CD4-positive, alpha-beta memory T cell (primary cell): ENCODE results near the gene SLC35F4. TPM values are rescaled to one million over a fixed set of nuclear protein-coding genes. Genes with fewer than 3 reads are reported as not detected.

ENCODE experiments used
- CTCF ChIA-PET: fragments of 350-600 bp; sonication (Branson Sonifier 250); formaldehyde crosslinking; loops from one replicate; lab custom pipeline; 2021; ENCODE audit warnings: inconsistent platforms; ENCODE audit not compliant: partially characterized antibody; lab: Charles Lee
- POLR2A ChIA-PET: fragments of 350-600 bp; sonication (Branson Sonifier 250); formaldehyde crosslinking; loops from one replicate; lab custom pipeline; 2021; ENCODE audit not compliant: partially characterized antibody; lab: Charles Lee
- DNase-seq, 5 donors: peaks; one replicate each; pipeline versions ENCODE4 v3.0.0 to v3.0.0-alpha.2; 2020 to 2022; ENCODE audit warnings: mixed read lengths in 1 of 5
- H3K27ac ChIP-seq: one replicate; pipeline ENCODE4 v1.7.0; 2013; ENCODE audit warnings: low read depth, low read length
- H3K27me3 ChIP-seq: 2 replicates; pipeline ENCODE4 v1.7.0; 2013; ENCODE audit warnings: mild to moderate bottlenecking, low read length, moderate library complexity; ENCODE audit not compliant: insufficient read depth
- H3K36me3 ChIP-seq: 2 replicates; pipeline ENCODE4 v1.7.0; 2013; ENCODE audit warnings: mild to moderate bottlenecking, low read length, moderate library complexity; ENCODE audit not compliant: insufficient read depth
- H3K4me1 ChIP-seq: 2 replicates; pipeline ENCODE4 v1.7.0; 2013; ENCODE audit warnings: mild to moderate bottlenecking, low read length, moderate library complexity; ENCODE audit not compliant: insufficient read depth
- H3K4me3 ChIP-seq, 2 donors: one replicate each; pipeline ENCODE4 v1.7.0; 2013; ENCODE audit warnings: low read length in 2 of 2, mild to moderate bottlenecking in 1 of 2
- H3K9me3 ChIP-seq, 2 donors: one replicate each; pipeline ENCODE4 v1.7.0; 2013; ENCODE audit warnings: low read length in 2 of 2, control low read depth in 1 of 2; ENCODE audit not compliant: control insufficient read depth in 1 of 2
- H3K27ac Mint-ChIP-seq, 7 donors: one replicate each; pipeline ENCODE4 v1.8.0; 2020 to 2021; ENCODE audit warnings: mixed read lengths in 7 of 7, mild to moderate bottlenecking in 6 of 7, inconsistent platforms in 3 of 7, moderate library complexity in 3 of 7
- H3K27me3 Mint-ChIP-seq, 2 donors: one replicate each; pipeline ENCODE4 v1.8.0; 2020 to 2021; ENCODE audit warnings: mixed read lengths in 2 of 2
- H3K36me3 Mint-ChIP-seq, 2 donors: one replicate each; pipeline ENCODE4 v1.8.0; 2020 to 2021; ENCODE audit warnings: mixed read lengths in 2 of 2, inconsistent platforms in 1 of 2, mild to moderate bottlenecking in 1 of 2
- H3K4me1 Mint-ChIP-seq, 4 donors: one replicate each; pipeline ENCODE4 v1.8.0; 2020 to 2021; ENCODE audit warnings: mixed read lengths in 4 of 4, mild to moderate bottlenecking in 1 of 4
- H3K4me3 Mint-ChIP-seq, 8 donors: one replicate each; pipeline ENCODE4 v1.8.0; 2020 to 2021; ENCODE audit warnings: mixed read lengths in 8 of 8, mild to moderate bottlenecking in 7 of 8, moderate library complexity in 6 of 8, inconsistent platforms in 3 of 8
- H3K9me3 Mint-ChIP-seq, 8 donors: one replicate each; pipeline ENCODE4 v1.8.0; 2020 to 2021; ENCODE audit warnings: mixed read lengths in 8 of 8, mild to moderate bottlenecking in 5 of 8, inconsistent platforms in 3 of 8, moderate library complexity in 1 of 8
- intact Hi-C: fragments of 100-400 bp; cut with micrococcal nuclease; formaldehyde crosslinking; loops from one replicate; pipeline ENCODE4 v1.15.1; 2023
- polyA plus RNA-seq, 2 donors: library from polyadenylated mRNA; unstranded; fragments of 300-500 nt; fragmentation: Illumina TruSeq; gene quantifications; one replicate each; pipeline ENCODE4 v1.2.3, GENCODE V29; 2021
- total RNA-seq, 2 experiments: library from RNA; stranded (reverse); gene quantifications; one replicate each; pipeline ENCODE4 v1.2.3, GENCODE V29; 2021

The SLC35F4 gene
- total and polyA plus RNA-seq, 4 experiments from 2014 or later = not detected

GRCh38 chr14:57549016-57549564, 316.8 kb downstream of the SLC35F4 start:
- H3K4me3 Mint-ChIP-seq = no peak overlapping the region
- no peaks in the 10 kb centered on the region for H3K9me3 ChIP-seq
- POLR2A ChIA-PET = no interaction called here
- no peak overlapping the region for H3K4me3 ChIP-seq
- no peak for DNase-seq
- H3K4me1 Mint-ChIP-seq = no peaks in the 10 kb centered on the region
- H3K27me3 Mint-ChIP-seq = no peaks in the 10 kb centered on the region
- intact Hi-C loops = no loop called here
- CTCF ChIA-PET = no interaction called here
- H3K36me3 Mint-ChIP-seq = peaks cover 0 to 12% of the 10 kb centered on the region in 2 donors
- no peak overlapping the region for H3K27ac Mint-ChIP-seq
- H3K27me3 ChIP-seq = no peaks in the 10 kb centered on the region
- H3K9me3 Mint-ChIP-seq = peaks cover 2 to 52% (median 27%) of the 10 kb centered on the region in 8 donors
- H3K36me3 ChIP-seq = no peaks in the 10 kb centered on the region
- no peak overlapping the region for H3K27ac ChIP-seq
- no peaks in the 10 kb centered on the region for H3K4me1 ChIP-seq

DNA sequence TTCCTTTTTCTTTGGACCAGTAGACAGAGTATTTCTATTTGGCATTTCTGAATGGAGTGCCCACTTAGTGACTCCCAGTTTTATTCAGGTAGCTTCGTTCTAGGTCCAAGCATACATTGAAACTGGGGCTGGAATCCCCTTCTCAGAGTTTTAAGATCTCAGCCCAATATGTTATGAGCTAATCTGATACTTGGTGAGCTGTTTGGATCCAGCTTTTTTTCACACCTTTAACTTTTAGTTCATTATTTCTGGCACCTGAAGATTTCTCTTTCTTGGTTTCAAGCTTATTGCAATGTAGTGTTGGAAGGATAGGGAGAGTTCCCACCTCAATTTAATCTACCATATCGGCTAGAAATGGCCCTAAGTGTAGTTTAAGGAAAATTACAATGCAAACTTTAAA, 318.8 kb downstream of the SLC35F4 start:
- H3K27ac Mint-ChIP-seq = no peak overlapping the region
- Histone ChIP-seq H3K4me1 (no peaks in the 10 kb centered on the region), H3K27me3 (no peaks in the 10 kb centered on the region), H3K4me3 (no peak overlapping the region), H3K36me3 (no peaks in the 10 kb centered on the region), H3K9me3 (no peaks in the 10 kb centered on the region), H3K27ac (no peak overlapping the region)
- peaks cover 5 to 60% (median 37%) of the 10 kb centered on the region in 8 donors for H3K9me3 Mint-ChIP-seq
- no peaks in the 10 kb centered on the region for H3K4me1 Mint-ChIP-seq
- no peaks in the 10 kb centered on the region for H3K27me3 Mint-ChIP-seq
- POLR2A ChIA-PET = interaction anchor here (0.6 kb wide), 1 partner anchor 31 kb away, joined by 3 read pairs; no protein-coding TSS in a partner anchor
- peaks cover 0 to 11% of the 10 kb centered on the region in 2 donors for H3K36me3 Mint-ChIP-seq
- CTCF ChIA-PET = no interaction called here
- H3K4me3 Mint-ChIP-seq = no peak overlapping the region
- intact Hi-C loops = no loop called here
- no peak for DNase-seq

DNA sequence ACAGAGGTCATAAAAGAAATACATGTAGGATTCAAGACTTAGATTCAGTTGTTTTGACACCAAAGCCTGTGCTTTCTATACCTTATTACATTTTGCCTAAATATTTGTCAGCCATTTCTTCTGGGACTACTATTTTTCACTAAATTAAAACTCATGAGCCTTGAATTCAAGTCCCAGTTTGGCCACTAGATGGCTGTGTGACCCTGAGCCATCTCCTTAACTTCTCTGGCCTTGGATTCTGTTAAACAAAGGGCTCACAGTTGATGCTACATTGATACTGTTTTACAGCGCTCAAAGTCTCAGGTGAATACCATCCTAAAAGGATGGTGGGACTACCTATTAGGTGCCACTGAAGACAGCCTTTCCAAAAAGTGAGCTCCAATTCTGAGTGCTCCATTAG, 332.7 kb downstream of the SLC35F4 start:
- intact Hi-C loops = no loop called here
- no peak overlapping the region for H3K27ac ChIP-seq
- Mint-ChIP-seq H3K9me3 (peaks cover 0 to 31% (median 11%) of the 10 kb centered on the region in 8 donors), H3K36me3 (peaks cover 0 to 3% of the 10 kb centered on the region in 2 donors), H3K27ac (no peak overlapping the region), H3K4me1 (no peaks in the 10 kb centered on the region), H3K4me3 (no peak overlapping the region), H3K27me3 (peaks cover 3 to 5% of the 10 kb centered on the region in 2 donors)
- DNase-seq = no peak
- H3K4me1 ChIP-seq = no peaks in the 10 kb centered on the region
- no peaks in the 10 kb centered on the region for H3K27me3 ChIP-seq
- no peak overlapping the region for H3K4me3 ChIP-seq
- ChIA-PET POLR2A (no interaction called here), CTCF (no interaction called here)
- H3K36me3 ChIP-seq = no peaks in the 10 kb centered on the region
- no peaks in the 10 kb centered on the region for H3K9me3 ChIP-seq

- H3K9me3 ChIP-seq = no peaks in the 10 kb centered on the region
- Mint-ChIP-seq H3K27me3 (peaks cover 3 to 5% of the 10 kb centered on the region in 2 donors), H3K4me1 (no peaks in the 10 kb centered on the region), H3K27ac (no peak overlapping the region), H3K4me3 (no peak overlapping the region), H3K36me3 (peaks cover 3 to 4% of the 10 kb centered on the region in 2 donors), H3K9me3 (peaks cover 0 to 33% (median 17%) of the 10 kb centered on the region in 8 donors)
- H3K27ac ChIP-seq = no peak overlapping the region
- H3K4me1 ChIP-seq = no peaks in the 10 kb centered on the region
- no peak for DNase-seq
- CTCF ChIA-PET = no interaction called here
- intact Hi-C loops = no loop called here
- H3K36me3 ChIP-seq = no peaks in the 10 kb centered on the region
- no peaks in the 10 kb centered on the region for H3K27me3 ChIP-seq
- POLR2A ChIA-PET = no interaction called here
- no peak overlapping the region for H3K4me3 ChIP-seq
These were observed 335.3 kb downstream of the SLC35F4 start for GRCh38 chr14:57530571-57530970.

DNA sequence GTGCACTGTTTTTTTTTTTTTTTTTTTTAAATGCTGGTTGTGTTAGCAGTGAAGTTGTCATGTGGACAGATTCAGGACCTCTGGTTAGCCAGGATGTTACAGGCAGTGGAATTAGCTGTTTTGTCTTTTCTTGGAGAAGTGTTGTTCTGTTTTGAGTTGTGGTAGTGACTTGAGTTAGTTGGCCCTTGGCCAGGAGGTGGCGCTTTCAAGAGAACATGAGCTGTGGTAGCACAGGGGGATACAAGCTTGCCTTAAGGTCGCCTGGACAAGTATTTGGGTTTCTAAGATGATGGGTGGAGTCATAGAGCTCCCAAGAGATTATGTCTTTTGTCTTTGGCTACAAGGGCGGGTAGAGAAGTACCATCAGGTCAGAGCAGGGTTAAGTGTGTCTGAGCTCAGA, 338.9 kb downstream of the SLC35F4 start:
- H3K4me1 Mint-ChIP-seq = no peaks in the 10 kb centered on the region
- no peaks in the 10 kb centered on the region for H3K36me3 ChIP-seq
- no peaks in the 10 kb centered on the region for H3K9me3 ChIP-seq
- ChIA-PET CTCF (no interaction called here), POLR2A (no interaction called here)
- H3K4me3 ChIP-seq = no peak overlapping the region
- peaks cover 9 to 10% of the 10 kb centered on the region in 2 donors for H3K36me3 Mint-ChIP-seq
- no peak for DNase-seq
- no peak overlapping the region for H3K4me3 Mint-ChIP-seq
- H3K9me3 Mint-ChIP-seq = peaks cover 4 to 68% (median 43%) of the 10 kb centered on the region in 8 donors
- no peaks in the 10 kb centered on the region for H3K4me1 ChIP-seq
- no peak overlapping the region for H3K27ac Mint-ChIP-seq
- H3K27me3 Mint-ChIP-seq = peaks cover 3 to 6% of the 10 kb centered on the region in 2 donors
- intact Hi-C loops = no loop called here
- H3K27ac ChIP-seq = no peak overlapping the region
- H3K27me3 ChIP-seq = no peaks in the 10 kb centered on the region

GRCh38 chr14:57519043-57519442, 346.8 kb downstream of the SLC35F4 start:
- intact Hi-C loops = no loop called here
- Mint-ChIP-seq H3K36me3 (peaks cover 6 to 17% of the 10 kb centered on the region in 2 donors), H3K27ac (no peak overlapping the region), H3K4me1 (no peaks in the 10 kb centered on the region), H3K9me3 (peaks cover 6 to 73% (median 47%) of the 10 kb centered on the region in 8 donors), H3K27me3 (peaks cover 0 to 2% of the 10 kb centered on the region in 2 donors), H3K4me3 (no peak overlapping the region)
- no peak overlapping the region for H3K27ac ChIP-seq
- H3K4me1 ChIP-seq = no peaks in the 10 kb centered on the region
- ChIA-PET CTCF (no interaction called here), POLR2A (no interaction called here)
- H3K36me3 ChIP-seq = no peaks in the 10 kb centered on the region
- no peak overlapping the region for H3K4me3 ChIP-seq
- H3K27me3 ChIP-seq = no peaks in the 10 kb centered on the region
- no peak for DNase-seq
- no peaks in the 10 kb centered on the region for H3K9me3 ChIP-seq
